Stimulated activated CD8-positive, alpha-beta memory T cell treated with anti-CD3 and anti-CD28 coated beads, Interleukin-12 subunit alpha, Interleukin-12 subunit beta, amount 100 ng/mL, for 24 hours (primary cell): ENCODE results near the gene PSMB10.

Experiments
- DNase-seq: peaks from one replicate; pipeline ENCODE4 v3.0.0-alpha.2; 2020; ENCODE audit errors: extremely low read depth

The PSMB10 gene

GRCh38 chr16:67963662-67964321 lies 27.1 kb upstream of the PSMB10 start:
- DNase-seq: no peak

GRCh38 chr16:67963292-67963661 lies 26.6 kb upstream of the PSMB10 start:
- no peak for DNase-seq

GRCh38 chr16:67962135-67962534 lies 25.5 kb upstream of the PSMB10 start:
- no peak for DNase-seq

GRCh38 chr16:67961551-67961957 lies 24.9 kb upstream of the PSMB10 start:
- DNase-seq: no peak

- DNase-seq: no peak
Observed at GRCh38 chr16:67959536-67960329, 23.1 kb upstream of the PSMB10 start.

DNA sequence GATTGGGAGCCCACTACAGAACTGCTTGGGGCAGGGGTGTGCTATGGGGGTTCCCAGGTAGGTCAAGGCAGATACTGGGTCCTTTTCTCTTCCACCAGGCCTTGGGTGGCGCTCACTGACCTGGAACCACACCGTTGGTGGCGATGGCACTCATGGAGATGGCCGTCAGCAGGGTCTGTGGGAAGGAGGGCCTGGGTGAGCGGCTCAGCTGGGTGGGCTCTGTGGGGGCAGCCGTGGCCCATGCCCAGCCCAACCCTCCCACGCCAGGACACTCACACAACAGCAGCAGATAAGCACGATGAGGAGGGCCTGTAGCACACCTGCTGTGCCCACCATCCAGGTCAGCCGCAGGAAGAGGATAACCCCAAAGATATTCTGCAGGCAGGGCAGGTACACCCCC lies 21.0 kb upstream of the PSMB10 start:
- no peak for DNase-seq

DNA sequence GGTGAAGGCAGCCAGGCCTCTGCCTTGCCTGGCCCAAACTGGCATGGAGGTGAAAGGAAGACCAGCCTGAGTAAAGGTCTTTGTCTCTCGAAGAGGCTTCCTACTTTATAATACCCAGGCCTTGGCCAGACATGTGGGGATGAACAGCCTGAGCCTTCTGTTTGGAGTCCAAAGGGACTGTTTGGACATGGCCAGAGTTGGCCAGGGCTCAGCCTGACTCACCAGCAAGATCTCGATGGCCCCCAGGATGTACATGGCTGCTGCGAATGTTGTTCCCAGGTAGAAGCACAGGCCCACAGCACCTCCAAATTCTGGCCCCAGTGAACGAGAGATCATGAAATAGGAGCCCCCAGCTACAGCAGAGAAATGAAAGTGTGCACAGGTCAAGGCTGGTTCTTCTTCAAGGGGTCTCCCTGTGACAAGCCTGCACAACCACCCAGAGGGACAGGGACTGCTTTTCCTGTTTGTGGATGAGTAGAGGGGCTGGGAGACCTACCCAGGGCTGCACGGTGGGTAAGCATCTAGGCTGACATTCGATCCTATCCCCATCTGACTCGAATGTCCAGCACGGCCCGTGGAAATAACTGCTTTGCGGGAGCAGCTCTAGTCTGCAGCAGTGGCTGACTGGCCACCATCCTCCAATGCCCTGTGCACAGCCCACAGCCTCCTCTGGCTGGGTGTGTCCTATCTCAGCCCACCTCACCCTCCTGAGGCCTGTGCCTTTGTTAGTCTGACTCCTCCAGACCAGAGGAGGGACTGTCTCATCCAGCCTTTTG lies 18.0 kb upstream of the PSMB10 start:
- no peak for DNase-seq

GRCh38 chr16:67953641-67954375 lies 17.2 kb upstream of the PSMB10 start:
- DNase-seq: no peak

- DNase-seq: no peak
Observed at GRCh38 chr16:67951485-67951884, 14.8 kb upstream of the PSMB10 start.

GRCh38 chr16:67950335-67950843 lies 13.7 kb upstream of the PSMB10 start:
- DNase-seq: no peak

GRCh38 chr16:67949645-67950044 lies 13.0 kb upstream of the PSMB10 start:
- DNase-seq: no peak

DNA sequence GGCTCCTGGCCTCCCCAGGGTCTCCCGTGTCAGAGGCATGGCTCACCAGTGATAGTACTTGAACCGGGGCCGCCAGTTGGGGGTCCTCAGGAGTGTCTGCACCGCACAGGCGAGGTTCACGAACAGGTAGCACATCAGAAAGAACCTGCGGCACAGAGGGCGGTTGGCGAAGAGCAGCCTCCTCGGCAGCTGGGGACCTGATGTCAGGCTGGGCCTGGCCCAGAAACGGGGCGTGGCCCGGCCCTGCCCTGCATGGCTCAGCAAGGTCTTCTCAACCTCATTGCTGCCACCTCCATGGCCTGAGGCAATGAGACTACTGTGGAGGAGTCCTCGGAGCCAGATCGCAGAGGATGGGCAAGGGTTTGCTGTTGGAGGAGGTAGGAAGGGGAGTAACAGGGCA lies 11.4 kb upstream of the PSMB10 start:
- no peak for DNase-seq

- no peak for DNase-seq
Observed at GRCh38 chr16:67946966-67947558, 10.4 kb upstream of the PSMB10 start.

GRCh38 chr16:67946128-67946569 lies 9.5 kb upstream of the PSMB10 start:
- no peak for DNase-seq

- no peak for DNase-seq
Observed at GRCh38 chr16:67945392-67945933, 8.8 kb upstream of the PSMB10 start.

- DNase-seq: no peak
Observed at GRCh38 chr16:67944690-67945391, 8.2 kb upstream of the PSMB10 start.

- no peak for DNase-seq
Observed at GRCh38 chr16:67943619-67944504, 7.2 kb upstream of the PSMB10 start, which contains the start of gene LCAT. LCAT (minus strand) TSS chr16:67944120; CDS start chr16:67944101, 19 bp downstream.

- DNase-seq: no peak
Observed at GRCh38 chr16:67943256-67943618, 6.6 kb upstream of the PSMB10 start.

- no peak for DNase-seq
Observed at GRCh38 chr16:67942510-67943255, 6.0 kb upstream of the PSMB10 start.
